GM19043 (cell line): ENCODE measurements around the gene SCN5A.
A peak's percentile ranks its signal among the peaks of the same experiment; 100 is the strongest.

ENCODE experiments used
- ATAC-seq: cut with Tn5 transposase; IDR thresholded peaks from one replicate; pipeline ENCODE4 v1.9.1; 2021; ENCODE audit warnings: low read depth; ENCODE audit not compliant: unreplicated experiment

The SCN5A gene

GRCh38 chr3:38548154-38548931, 101.1 kb downstream of the SCN5A start:
- no peak for ATAC-seq

GRCh38 chr3:38545983-38546382, 103.5 kb downstream of the SCN5A start:
- no peak for ATAC-seq

- ATAC-seq = no peak
These were observed 103.9 kb downstream of the SCN5A start for GRCh38 chr3:38545550-38545949.

- no peak for ATAC-seq
These were observed 104.6 kb downstream of the SCN5A start for GRCh38 chr3:38544926-38545325.

- no peak for ATAC-seq
These were observed 105.9 kb downstream of the SCN5A start for GRCh38 chr3:38543586-38543985.

GRCh38 chr3:38542401-38543298, 106.8 kb downstream of the SCN5A start:
- no peak for ATAC-seq

GRCh38 chr3:38541806-38542205, 107.7 kb downstream of the SCN5A start:
- ATAC-seq = no peak

- no peak for ATAC-seq
These were observed 110.6 kb downstream of the SCN5A start for GRCh38 chr3:38538773-38539353.

- ATAC-seq = no peak
These were observed 112.8 kb downstream of the SCN5A start for GRCh38 chr3:38536671-38537070.

- no peak for ATAC-seq
These were observed 114.9 kb downstream of the SCN5A start for GRCh38 chr3:38534604-38535003.

- no peak for ATAC-seq
These were observed 115.3 kb downstream of the SCN5A start for GRCh38 chr3:38534180-38534579.

GRCh38 chr3:38533285-38533976, 116.1 kb downstream of the SCN5A start:
- ATAC-seq = no peak

- no peak for ATAC-seq
These were observed 117.0 kb downstream of the SCN5A start for GRCh38 chr3:38532529-38532928.

- no peak for ATAC-seq
These were observed 121.0 kb downstream of the SCN5A start for GRCh38 chr3:38528457-38528856.

GRCh38 chr3:38526792-38527191, 122.7 kb downstream of the SCN5A start:
- ATAC-seq = no peak

GRCh38 chr3:38524141-38524739, 125.2 kb downstream of the SCN5A start:
- no peak for ATAC-seq

GRCh38 chr3:38522002-38522401, 127.5 kb downstream of the SCN5A start:
- no peak for ATAC-seq

- peak; percentile 77 for ATAC-seq
These were observed 128.0 kb downstream of the SCN5A start for GRCh38 chr3:38521391-38521987.

- no peak for ATAC-seq
These were observed 129.8 kb downstream of the SCN5A start for GRCh38 chr3:38519651-38520050.

- no peak for ATAC-seq
These were observed 130.5 kb downstream of the SCN5A start for GRCh38 chr3:38519000-38519399.
